Measurements from ENCODE around the gene SUSD6. TPM values are rescaled to one million over a fixed set of nuclear protein-coding genes. Genes with fewer than 3 reads are reported as not detected.

SUSD6 gene
- total RNA-seq, 1 experiment from 2014 or later: 21.5 TPM

- BruUV-seq (replicated peaks): no TSS peak
- no peaks in the 10 kb centered on the region for H3K27me3 Mint-ChIP-seq (ENCODE audit: insufficient read depth, unreplicated experiment)
- no peaks in the 10 kb centered on the region for H3K27me3 ChIP-seq (replicated peaks; ENCODE audit: control insufficient read depth, insufficient read depth, low read length)
- TF ChIP-seq, protein P1, sequence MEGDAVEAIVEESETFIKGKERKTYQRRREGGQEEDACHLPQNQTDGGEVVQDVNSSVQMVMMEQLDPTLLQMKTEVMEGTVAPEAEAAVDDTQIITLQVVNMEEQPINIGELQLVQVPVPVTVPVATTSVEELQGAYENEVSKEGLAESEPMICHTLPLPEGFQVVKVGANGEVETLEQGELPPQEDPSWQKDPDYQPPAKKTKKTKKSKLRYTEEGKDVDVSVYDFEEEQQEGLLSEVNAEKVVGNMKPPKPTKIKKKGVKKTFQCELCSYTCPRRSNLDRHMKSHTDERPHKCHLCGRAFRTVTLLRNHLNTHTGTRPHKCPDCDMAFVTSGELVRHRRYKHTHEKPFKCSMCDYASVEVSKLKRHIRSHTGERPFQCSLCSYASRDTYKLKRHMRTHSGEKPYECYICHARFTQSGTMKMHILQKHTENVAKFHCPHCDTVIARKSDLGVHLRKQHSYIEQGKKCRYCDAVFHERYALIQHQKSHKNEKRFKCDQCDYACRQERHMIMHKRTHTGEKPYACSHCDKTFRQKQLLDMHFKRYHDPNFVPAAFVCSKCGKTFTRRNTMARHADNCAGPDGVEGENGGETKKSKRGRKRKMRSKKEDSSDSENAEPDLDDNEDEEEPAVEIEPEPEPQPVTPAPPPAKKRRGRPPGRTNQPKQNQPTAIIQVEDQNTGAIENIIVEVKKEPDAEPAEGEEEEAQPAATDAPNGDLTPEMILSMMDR (IDR thresholded peaks at IDR 0.05; ENCODE audit: insufficient read depth in 1 of 2, low read depth in 1 of 2, low read length in 1 of 2, severe bottlenecking in 1 of 2, unreplicated experiment in 1 of 2): no peak
- peaks cover 39% of the 10 kb centered on the region for H3K4me1 Mint-ChIP-seq (ENCODE audit: low read depth, unreplicated experiment)
- H3K36me3 ChIP-seq (ENCODE audit: control insufficient read depth, insufficient read depth, low read length): no peaks in the 10 kb centered on the region
- CTCF ChIA-PET: no interaction called here
- no peaks in the 10 kb centered on the region for H3K9me3 Mint-ChIP-seq (ENCODE audit: unreplicated experiment)
- H3K4me3 Mint-ChIP-seq (ENCODE audit: unreplicated experiment): no peak overlapping the region
- intact Hi-C loops (cut with micrococcal nuclease; ENCODE audit: unreplicated experiment): no loop called here
- H3K4me3 ChIP-seq (ENCODE audit: low read depth, low read length): no peak overlapping the region
- H3K4me1 ChIP-seq: peaks cover 26% of the 10 kb centered on the region
- no peak for DNase-seq
- POLR2A ChIA-PET: no interaction called here
- H3K27ac Mint-ChIP-seq (ENCODE audit: unreplicated experiment): no peak overlapping the region
- H3K9me3 ChIP-seq: no peaks in the 10 kb centered on the region
- H3K36me3 Mint-ChIP-seq (ENCODE audit: insufficient read depth, unreplicated experiment): peaks cover 6% of the 10 kb centered on the region
Observed at GRCh38 chr14:69615121-69615495, 3.7 kb downstream of the SUSD6 start.

DNA sequence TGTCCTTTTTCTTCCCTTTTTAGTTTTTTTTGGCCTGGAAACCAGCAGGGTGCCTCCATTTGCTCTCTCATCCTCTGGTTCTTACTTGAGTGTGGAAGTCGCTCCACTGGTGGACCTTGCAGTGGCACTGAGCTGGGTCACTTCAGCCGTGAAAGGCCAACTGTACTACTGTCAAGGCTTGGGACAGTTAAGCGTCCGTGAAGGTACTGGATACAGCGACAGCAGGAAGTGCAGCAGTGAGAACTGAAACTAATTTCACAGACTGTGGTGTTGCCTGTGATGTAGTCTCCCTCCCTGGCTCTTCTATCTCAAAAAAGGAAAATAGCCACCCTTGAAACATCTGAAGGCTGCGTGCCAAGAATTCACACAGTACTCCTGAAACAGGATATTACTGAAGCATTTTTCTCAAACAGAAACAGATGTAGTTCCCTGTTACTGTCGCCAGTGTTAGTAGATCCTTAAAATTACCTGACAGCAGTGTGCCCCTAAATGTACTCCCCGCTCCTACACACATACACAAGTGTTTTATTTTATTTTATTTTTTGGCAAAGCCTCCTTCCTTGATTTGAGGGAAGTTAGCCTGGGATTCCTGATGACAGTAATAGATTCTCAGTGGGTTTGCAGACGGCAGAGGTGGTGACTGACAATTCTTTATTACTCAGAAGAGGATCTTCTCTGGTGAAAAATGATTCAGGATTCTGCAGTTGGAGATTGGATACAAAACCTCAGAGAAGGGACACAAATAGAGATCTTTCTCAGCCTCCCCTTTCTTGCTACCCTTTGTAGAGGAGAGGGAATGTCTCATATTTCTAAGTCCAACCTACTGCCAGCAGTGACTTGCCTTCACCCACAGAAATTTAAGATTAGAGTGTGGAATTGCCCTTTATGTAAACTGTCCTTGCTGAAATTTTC, 4.4 kb downstream of the SUSD6 start:
- intact Hi-C loops (cut with micrococcal nuclease; ENCODE audit: unreplicated experiment): no loop called here
- H3K27me3 Mint-ChIP-seq (ENCODE audit: insufficient read depth, unreplicated experiment): no peaks in the 10 kb centered on the region
- Histone ChIP-seq H3K36me3 (ENCODE audit: control insufficient read depth, insufficient read depth, low read length) (no peaks in the 10 kb centered on the region), H3K27me3 (replicated peaks; ENCODE audit: control insufficient read depth, insufficient read depth, low read length) (no peaks in the 10 kb centered on the region), H3K4me3 (ENCODE audit: low read depth, low read length) (no peak overlapping the region), H3K4me1 (peaks cover 22% of the 10 kb centered on the region), H3K9me3 (no peaks in the 10 kb centered on the region)
- H3K4me1 Mint-ChIP-seq (ENCODE audit: low read depth, unreplicated experiment): peaks cover 34% of the 10 kb centered on the region
- H3K4me3 Mint-ChIP-seq (ENCODE audit: unreplicated experiment): no peak overlapping the region
- TF ChIP-seq, protein P1 (IDR thresholded peaks at IDR 0.05; ENCODE audit: insufficient read depth in 1 of 2, low read depth in 1 of 2, low read length in 1 of 2, severe bottlenecking in 1 of 2, unreplicated experiment in 1 of 2): no peak
- no peak for DNase-seq
- peaks cover 6% of the 10 kb centered on the region for H3K36me3 Mint-ChIP-seq (ENCODE audit: insufficient read depth, unreplicated experiment)
- no peak overlapping the region for H3K27ac Mint-ChIP-seq (ENCODE audit: unreplicated experiment)
- no TSS peak for BruUV-seq (replicated peaks)
- POLR2A ChIA-PET: no interaction called here
- CTCF ChIA-PET: no interaction called here
- H3K9me3 Mint-ChIP-seq (ENCODE audit: unreplicated experiment): no peaks in the 10 kb centered on the region

DNA sequence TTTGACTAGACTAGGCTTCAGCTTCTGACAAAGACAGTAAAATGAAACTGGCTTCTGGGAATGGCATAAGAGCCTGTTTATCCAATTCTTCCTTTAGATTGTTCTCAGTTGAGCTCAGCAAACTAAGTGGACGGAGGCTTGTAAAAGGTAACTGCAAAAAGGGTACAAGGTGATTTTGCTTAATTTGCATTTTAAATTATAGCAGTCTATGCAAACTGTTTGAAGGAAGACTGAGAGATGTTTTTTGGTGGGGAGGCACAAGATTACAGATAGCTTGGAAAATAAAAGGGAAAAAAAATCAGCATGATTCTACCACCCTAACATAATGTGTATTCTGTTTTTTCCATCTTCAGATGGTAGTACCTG, 5.0 kb downstream of the SUSD6 start:
- BruUV-seq (replicated peaks): no TSS peak
- POLR2A ChIA-PET: no interaction called here
- no peak overlapping the region for H3K27ac Mint-ChIP-seq (ENCODE audit: unreplicated experiment)

More for the DNA sequence above, 5.0 kb downstream of the SUSD6 start:
- intact Hi-C loops (cut with micrococcal nuclease; ENCODE audit: unreplicated experiment): no loop called here
- TF ChIP-seq, protein P1 (IDR thresholded peaks at IDR 0.05; ENCODE audit: insufficient read depth in 1 of 2, low read depth in 1 of 2, low read length in 1 of 2, severe bottlenecking in 1 of 2, unreplicated experiment in 1 of 2): no peak
- H3K36me3 ChIP-seq (ENCODE audit: control insufficient read depth, insufficient read depth, low read length): no peaks in the 10 kb centered on the region
- no peaks in the 10 kb centered on the region for H3K27me3 ChIP-seq (replicated peaks; ENCODE audit: control insufficient read depth, insufficient read depth, low read length)
- H3K4me3 Mint-ChIP-seq (ENCODE audit: unreplicated experiment): no peak overlapping the region
- H3K4me1 ChIP-seq: peaks cover 22% of the 10 kb centered on the region
- H3K4me1 Mint-ChIP-seq (ENCODE audit: low read depth, unreplicated experiment): peaks cover 34% of the 10 kb centered on the region
- no peaks in the 10 kb centered on the region for H3K9me3 ChIP-seq
- H3K27me3 Mint-ChIP-seq (ENCODE audit: insufficient read depth, unreplicated experiment): no peaks in the 10 kb centered on the region
- CTCF ChIA-PET: no interaction called here
- H3K36me3 Mint-ChIP-seq (ENCODE audit: insufficient read depth, unreplicated experiment): peaks cover 6% of the 10 kb centered on the region
- no peaks in the 10 kb centered on the region for H3K9me3 Mint-ChIP-seq (ENCODE audit: unreplicated experiment)
- no peak overlapping the region for H3K4me3 ChIP-seq (ENCODE audit: low read depth, low read length)
- DNase-seq: no peak

All from Caco-2 (cell line).